H1 (cell line): ENCODE data around the gene ASB3. TPM values are rescaled to one million over a fixed set of nuclear protein-coding genes. Genes with fewer than 3 reads are reported as not detected.

Experiments used
- CTCF ChIA-PET: fragments of 300-600 bp; sonication (Branson Sonifier 250); formaldehyde crosslinking; loops from one replicate; lab custom pipeline; 2021; ENCODE audit not compliant: partially characterized antibody; lab: Charles Lee
- POLR2A ChIA-PET: fragments of 300-600 bp; sonication (Branson Sonifier 250); formaldehyde crosslinking; loops from one replicate; lab custom pipeline; 2021; ENCODE audit warnings: inconsistent platforms; ENCODE audit not compliant: partially characterized antibody; lab: Charles Lee
- DNase-seq, 2 experiments: peaks; one replicate each; pipeline versions ENCODE4 v3.0.0 to v3.0.0-alpha.2; 2010 to 2022; ENCODE audit warnings: low spot score in 2 of 2, low read depth in 1 of 2, mixed read lengths in 1 of 2
- FAIRE-seq: peaks from 2 replicates; lab custom pipeline; 2011; peaks lifted over from hg19 to GRCh38; lab: Jason Lieb, UNC
- H2AFZ ChIP-seq: 2 replicates; pipeline ENCODE4 v1.8.1; 2012; ENCODE audit warnings: low read length, inconsistent platforms
- H2AK5ac ChIP-seq: 2 replicates; pipeline ENCODE4 v1.6.1; 2013; ENCODE audit warnings: low read depth, low read length
- H2BK120ac ChIP-seq: replicated peaks from 2 replicates; pipeline ENCODE3; 2013; ENCODE audit warnings: low read depth, low read length, inconsistent platforms
- H2BK12ac ChIP-seq: 2 replicates; pipeline ENCODE4 v1.6.1; 2013; ENCODE audit warnings: low read depth, low read length
- H2BK15ac ChIP-seq: 2 replicates; pipeline ENCODE4 v1.6.1; 2013; ENCODE audit warnings: low read length
- H2BK20ac ChIP-seq: 2 replicates; pipeline ENCODE4 v1.6.1; 2013; ENCODE audit warnings: low read length
- H2BK5ac ChIP-seq: 2 replicates; pipeline ENCODE4 v1.6.1; 2013; ENCODE audit warnings: low read depth, low read length
- H3K14ac ChIP-seq: 2 replicates; pipeline ENCODE4 v1.6.1; 2013; ENCODE audit warnings: inconsistent platforms; ENCODE audit not compliant: insufficient read length
- H3K18ac ChIP-seq: 2 replicates; pipeline ENCODE4 v1.6.1; 2013; ENCODE audit warnings: low read length; ENCODE audit errors: extremely low read depth
- H3K23ac ChIP-seq: 2 replicates; pipeline ENCODE4 v1.6.1; 2013; ENCODE audit warnings: inconsistent platforms; ENCODE audit not compliant: insufficient read length
- H3K23me2 ChIP-seq: 2 replicates; pipeline ENCODE4 v1.6.1; 2013; ENCODE audit warnings: low read depth, low read length
- H3K27ac ChIP-seq: 2 replicates; pipeline ENCODE4 v1.6.1; 2011; ENCODE audit warnings: low read depth, low read length, inconsistent platforms
- H3K27me3 ChIP-seq, 4 experiments: replicated peaks in 1 of 4; 1 replicate in 1 of 4; 2 replicates in 3 of 4; pipeline versions ENCODE4 v1.6.1 to v1.8.1; 2011 to 2013; ENCODE audit warnings: low read length in 3 of 4, mild to moderate bottlenecking in 3 of 4, inconsistent platforms in 2 of 4, mixed read lengths in 2 of 4, moderate library complexity in 1 of 4; ENCODE audit not compliant: control insufficient read depth in 3 of 4, insufficient read depth in 3 of 4; ENCODE audit errors: extremely low read depth in 1 of 4
- H3K36me3 ChIP-seq, 4 experiments: 2 replicates each; pipeline versions ENCODE4 v1.6.1 to v1.8.1; 2011 to 2013; ENCODE audit warnings: mild to moderate bottlenecking in 4 of 4, low read length in 3 of 4, moderate library complexity in 2 of 4, control low read depth in 1 of 4, inconsistent platforms in 1 of 4; ENCODE audit not compliant: insufficient read depth in 4 of 4, control insufficient read depth in 2 of 4
- H3K4ac ChIP-seq: replicated peaks from 2 replicates; pipeline ENCODE3; 2013; ENCODE audit warnings: low read length, low read depth, mixed read lengths, inconsistent platforms; ENCODE audit not compliant: insufficient read length
- H3K4me1 ChIP-seq, 4 experiments: replicated peaks in 1 of 4; 1 replicate in 1 of 4; 2 replicates in 3 of 4; pipeline versions ENCODE4 v1.6.1 to v1.8.1; 2011 to 2013; ENCODE audit warnings: low read length in 3 of 4, inconsistent platforms in 2 of 4, mixed read lengths in 1 of 4; ENCODE audit not compliant: insufficient read depth in 4 of 4, control insufficient read depth in 3 of 4
- H3K4me2 ChIP-seq, 2 experiments: 2 replicates each; pipeline versions ENCODE4 v1.6.1 to v1.8.1; 2011 to 2013; ENCODE audit warnings: low read depth in 2 of 2, low read length in 2 of 2, control low read depth in 1 of 2, inconsistent platforms in 1 of 2, mild to moderate bottlenecking in 1 of 2; ENCODE audit not compliant: insufficient read depth in 1 of 2
- H3K4me3 ChIP-seq, 4 experiments: fragments of 200-600, 300-600 bp in 1 of 4; sonication (generic), shearing (Covaris generic), sonication (Bioruptor Twin) in 1 of 4; 2 replicates each; pipeline versions ENCODE4 v1.5.1 to v1.8.1; 2011 to 2016; ENCODE audit warnings: low read length in 4 of 4, low read depth in 3 of 4, control low read depth in 2 of 4, inconsistent platforms in 2 of 4, mild to moderate bottlenecking in 2 of 4, mixed read lengths in 1 of 4, moderate library complexity in 1 of 4; ENCODE audit not compliant: insufficient read depth in 2 of 4; ENCODE audit errors: extremely low read depth in 1 of 4
- H3K56ac ChIP-seq: replicated peaks from 2 replicates; pipeline ENCODE3; 2013; ENCODE audit warnings: low read depth, mild to moderate bottlenecking, mixed read lengths, low read length, inconsistent platforms; ENCODE audit not compliant: insufficient read length
- H3K79me1 ChIP-seq: 2 replicates; pipeline ENCODE4 v1.6.1; 2013; ENCODE audit warnings: low read depth, low read length, control low read depth
- H3K79me2 ChIP-seq, 2 experiments: 2 replicates each; pipeline versions ENCODE4 v1.6.1 to v1.8.1; 2012 to 2013; ENCODE audit warnings: low read length in 2 of 2, mild to moderate bottlenecking in 2 of 2, inconsistent platforms in 1 of 2; ENCODE audit not compliant: insufficient read depth in 2 of 2, control insufficient read depth in 1 of 2
- H3K9ac ChIP-seq, 4 experiments: replicated peaks in 1 of 4; 1 replicate in 1 of 4; 2 replicates in 3 of 4; pipeline versions ENCODE4 v1.6.1 to v1.8.1; 2011 to 2013; ENCODE audit warnings: low read depth in 3 of 4, low read length in 3 of 4, control low read depth in 2 of 4, mild to moderate bottlenecking in 2 of 4, moderate library complexity in 2 of 4, inconsistent platforms in 1 of 4; ENCODE audit errors: extremely low read depth in 1 of 4
- H3K9me3 ChIP-seq, 2 experiments: 2 replicates each; pipeline versions ENCODE4 v1.6.1 to v1.8.1; 2012 to 2013; ENCODE audit warnings: mild to moderate bottlenecking in 2 of 2, moderate library complexity in 2 of 2, control low read depth in 1 of 2, inconsistent platforms in 1 of 2, low read depth in 1 of 2, low read length in 1 of 2, mixed read lengths in 1 of 2; ENCODE audit not compliant: insufficient read depth in 2 of 2
- H4K20me1 ChIP-seq, 2 experiments: replicated peaks in 1 of 2; 2 replicates each; pipeline versions ENCODE3 to v1.8.1; 2011 to 2013; ENCODE audit warnings: inconsistent platforms in 2 of 2, low read length in 2 of 2, mild to moderate bottlenecking in 1 of 2; ENCODE audit not compliant: insufficient read depth in 2 of 2, control insufficient read depth in 1 of 2
- H4K5ac ChIP-seq: 2 replicates; pipeline ENCODE4 v1.6.1; 2013; ENCODE audit warnings: low read length, low read depth, mixed read lengths, inconsistent platforms; ENCODE audit not compliant: insufficient read length
- H4K8ac ChIP-seq: 2 replicates; pipeline ENCODE4 v1.8.0; 2013; ENCODE audit warnings: mild to moderate bottlenecking, moderate library complexity, low read length, inconsistent platforms; ENCODE audit not compliant: insufficient read depth; ENCODE audit errors: extremely low read depth
- H4K91ac ChIP-seq: replicated peaks from 2 replicates; pipeline ENCODE3; 2013; ENCODE audit warnings: low read length, mixed read lengths, inconsistent platforms; ENCODE audit not compliant: insufficient read length
- CBX5 ChIP-seq: fragments of 300-800, 300-1000 bp; sonication (generic); IDR thresholded peaks from 2 replicates; pipeline ENCODE4 v1.7.1; 2016; ENCODE audit warnings: antibody characterized with exemption, low read length, low read depth
- CHD2 ChIP-seq: IDR thresholded peaks from 2 replicates; pipeline ENCODE4 v1.6.1; 2012; ENCODE audit warnings: low read length, improper control_type of control experiment
- MAFK ChIP-seq: IDR thresholded peaks from 2 replicates; pipeline ENCODE4 v1.6.1; 2012; ENCODE audit warnings: low read depth, mild to moderate bottlenecking, improper control_type of control experiment, low read length
- TAF1 ChIP-seq: IDR thresholded peaks from 2 replicates; pipeline ENCODE4 v1.6.1; 2011; ENCODE audit warnings: mild to moderate bottlenecking, low read depth, low read length
- TAF7 ChIP-seq: optimal IDR thresholded peaks from 2 replicates; pipeline ENCODE3; 2011; ENCODE audit warnings: low read depth, mild to moderate bottlenecking, inconsistent platforms, low read length, moderate library complexity, borderline replicate concordance
- YY1 ChIP-seq: IDR thresholded peaks from 2 replicates; pipeline ENCODE4 v1.6.1; 2011; ENCODE audit warnings: low read depth, mild to moderate bottlenecking, low read length
- WGBS, 2 experiments: shearing (Covaris generic) in 1 of 2; methylation state at CpG; one replicate each; pipeline versions ENCODE4 v1.1.6 to v1.1.7; 2013 to 2015; ENCODE audit warnings: low lambda C conversion rate in 2 of 2, mixed read lengths in 2 of 2, inconsistent platforms in 1 of 2, low coverage in 1 of 2, missing lambda C conversion rate in 1 of 2; ENCODE audit not compliant: insufficient replicate concordance in 2 of 2, insufficient coverage in 1 of 2, insufficient read length in 1 of 2; ENCODE audit errors: extremely low coverage in 1 of 2, missing lambda C conversion rate in 1 of 2; 5-methylcytosine and 5-hydroxymethylcytosine counted together
- polyA plus RNA-seq, 7 experiments: library from polyadenylated mRNA; depleted of rRNA in 3 of 7; stranded (reverse) in 5 of 7; unstranded in 2 of 7; fragments of >200 nt in 5 of 7; fragments of 200-250 nt in 2 of 7; gene quantifications; 1 replicate in 5 of 7; 2 replicates in 1 of 7; 4 replicates in 1 of 7; pipeline versions ENCODE4 v1.2.1 to v1.2.3, GENCODE V29; 2011 to 2013; ENCODE audit warnings: missing spikeins in 2 of 7, mixed read lengths in 2 of 7
- total RNA-seq: library from RNA; stranded (reverse); fragmentation: NEBNext Ultra II Directional; extraction: Animal tissue kit (Norgen Biotek cat#: 25700); gene quantifications from 2 replicates; pipeline ENCODE4 v1.2.1, GENCODE V29; 2021
- TF ChIP-seq, protein P1 (sequence below): IDR thresholded peaks from 2 replicates; pipeline ENCODE4 v1.6.1; 2011; ENCODE audit warnings: low read depth, mild to moderate bottlenecking, low read length; ENCODE audit not compliant: insufficient read depth

The ASB3 gene
- total and polyA plus RNA-seq, 2 of the 8 experiments (the other 6 are each of a cell fraction or from before 2014, with no cell fraction given), result 22.6 to 25.4 TPM

GRCh38 chr2:53770264-53770663 is 16.5 kb downstream of the ASB3 start:
- Histone ChIP-seq H3K18ac (no peak overlapping the region), H3K23ac (no peak overlapping the region), H4K20me1 (peaks cover 3 to 4% of the 10 kb centered on the region in 2 experiments), H3K79me1 (no peaks in the 10 kb centered on the region), H3K36me3 (peaks cover 0 to 18% (median 2%) of the 10 kb centered on the region in 4 experiments; a peak in 5 of 8 replicates), H3K79me2 (peaks cover 0 to 52% of the 10 kb centered on the region in 2 experiments; a peak in 2 of 4 replicates), H3K4me3 (no peak overlapping the region), H3K14ac (no peak overlapping the region), H3K27me3 (no peaks in the 10 kb centered on the region), H3K27ac (no peak overlapping the region), H3K9me3 (no peaks in the 10 kb centered on the region), H2BK20ac (no peak overlapping the region), H2AK5ac (no peak overlapping the region), H3K4ac (no peak overlapping the region), H2BK120ac (no peak overlapping the region), H4K91ac (no peak overlapping the region), H2BK12ac (no peak overlapping the region), H3K23me2 (peaks cover 2% of the 10 kb centered on the region; the same call in 1 of the 2 replicates), H2BK5ac (no peak overlapping the region), H3K4me2 (no peak overlapping the region), H3K56ac (no peak overlapping the region), H4K5ac (no peak overlapping the region), H3K4me1 (peaks cover 0 to 3% (median 0%) of the 10 kb centered on the region in 4 experiments; a peak in 1 of 7 replicates), H4K8ac (no peak overlapping the region), H2BK15ac (no peak overlapping the region), H3K9ac (no peak overlapping the region), H2AFZ (no peak overlapping the region)
- FAIRE-seq (no peak), DNase-seq (no peak)
- CTCF ChIA-PET, result interaction anchor here (0.6 to 1.5 kb wide), 3 partner anchors 9 to 751 kb away, joined by 3 to 5 read pairs (median 4); no protein-coding TSS in a partner anchor
- WGBS, 2 experiments, result 93% methylated on average over 4 of the region's 4 CpGs; no CpG with 5 or more reads in 1 of the 2 experiments
- no peak for TF ChIP-seq YY1
- TF ChIP-seq CBX5, result no peak
- TF ChIP-seq CHD2, result no peak
- TF ChIP-seq TAF7, result no peak
- TF ChIP-seq, protein P1, sequence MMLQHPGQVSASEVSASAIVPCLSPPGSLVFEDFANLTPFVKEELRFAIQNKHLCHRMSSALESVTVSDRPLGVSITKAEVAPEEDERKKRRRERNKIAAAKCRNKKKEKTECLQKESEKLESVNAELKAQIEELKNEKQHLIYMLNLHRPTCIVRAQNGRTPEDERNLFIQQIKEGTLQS, result no peak
- TF ChIP-seq MAFK, result no peak
- TF ChIP-seq TAF1, result no peak
- POLR2A ChIA-PET, result interaction anchor here (0.6 to 11.3 kb wide), 3 partner anchors 12 to 192 kb away, joined by 3 to 124 read pairs (median 4); partner anchors contain the start of genes ASB3 and ERLEC1
